ENCODE measurements around the gene PTPN1. TPM values are rescaled to one million over a fixed set of nuclear protein-coding genes. Genes with fewer than 3 reads are reported as not detected.

PTPN1 gene
- total RNA-seq, 1 donor from 2014 or later: 38.1 TPM

GRCh38 chr20:50601511-50602431 lies 91.6 kb downstream of the PTPN1 start:
- H3K27me3 ChIP-seq: no peaks in the 10 kb centered on the region
- no peaks in the 10 kb centered on the region for H3K4me1 ChIP-seq
- no peaks in the 10 kb centered on the region for H3K79me2 ChIP-seq (ENCODE audit: low read depth)
- no peaks in the 10 kb centered on the region for H3K27me3 Mint-ChIP-seq (ENCODE audit: insufficient read depth, low read depth)
- no peaks in the 10 kb centered on the region for H3K36me3 ChIP-seq
- TF ChIP-seq EZH2phosphoT487 (IDR thresholded peaks at IDR 0.05) (no peak), CTCF (IDR thresholded peaks at IDR 0.05) (no peak), EZH2 (IDR thresholded peaks at IDR 0.05) (no peak)
- H3K4me3 ChIP-seq: no peak overlapping the region
- no peak overlapping the region for H2AFZ ChIP-seq (replicated peaks)
- H3K4me3 Mint-ChIP-seq: no peak overlapping the region
- H3F3A ChIP-seq (ENCODE audit: low read depth): no peaks in the 10 kb centered on the region
- H3K27ac Mint-ChIP-seq: no peak overlapping the region
- H3K9me3 ChIP-seq (ENCODE audit: low read depth): no peaks in the 10 kb centered on the region
- H3K36me3 Mint-ChIP-seq: no peaks in the 10 kb centered on the region
- H3K4me1 Mint-ChIP-seq: no peaks in the 10 kb centered on the region
- no peak overlapping the region for H3K4me2 ChIP-seq
- no peak overlapping the region for H3K27ac ChIP-seq
- no peaks in the 10 kb centered on the region for H3K9me3 Mint-ChIP-seq
- H4K20me1 ChIP-seq (ENCODE audit: low read depth): no peaks in the 10 kb centered on the region
- H3K9ac ChIP-seq: no peak overlapping the region
- DNase-seq (ENCODE audit: low spot score): no peak

DNA sequence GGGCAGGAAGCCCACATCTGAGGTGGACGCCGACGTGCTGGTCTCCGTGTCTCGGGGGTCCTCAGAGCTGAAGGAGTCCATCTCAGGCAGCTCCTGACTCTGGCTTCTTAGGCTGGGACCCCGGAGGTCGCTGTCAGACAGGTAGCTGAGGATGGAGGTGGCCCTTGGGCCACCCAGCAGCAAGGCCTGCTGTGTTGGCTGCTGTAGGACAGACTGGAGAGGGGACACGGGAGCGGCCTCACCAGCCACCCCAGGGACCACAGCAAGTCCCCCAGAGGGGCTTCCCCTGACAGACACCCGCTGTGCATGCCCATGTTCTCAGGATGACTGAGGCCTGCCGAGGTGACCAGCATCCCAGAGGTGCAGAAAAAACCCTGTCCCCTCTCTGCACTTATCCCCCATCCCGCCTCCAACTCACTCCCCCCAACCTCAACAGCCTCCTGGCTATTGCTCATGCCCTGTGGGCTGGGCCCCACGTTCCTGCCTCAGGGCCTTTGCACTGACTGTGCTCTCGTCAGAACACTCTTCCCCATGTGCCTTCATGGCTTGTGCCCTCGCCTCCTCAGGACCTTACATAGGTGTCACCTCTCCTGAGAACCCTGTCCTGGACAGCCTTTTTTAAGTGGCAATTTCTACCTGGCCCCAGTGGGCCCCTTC lies 92.4 kb downstream of the PTPN1 start:
- no peak overlapping the region for H3K9ac ChIP-seq
- no peak overlapping the region for H2AFZ ChIP-seq (replicated peaks)
- Mint-ChIP-seq H3K4me1 (no peaks in the 10 kb centered on the region), H3K4me3 (peak overlapping the region; percentile 38), H3K27ac (no peak overlapping the region), H3K36me3 (no peaks in the 10 kb centered on the region), H3K9me3 (no peaks in the 10 kb centered on the region), H3K27me3 (ENCODE audit: insufficient read depth, low read depth) (no peaks in the 10 kb centered on the region)
- H3K27me3 ChIP-seq: no peaks in the 10 kb centered on the region
- no peaks in the 10 kb centered on the region for H3K36me3 ChIP-seq
- TF ChIP-seq EZH2phosphoT487 (IDR thresholded peaks at IDR 0.05) (no peak), EZH2 (IDR thresholded peaks at IDR 0.05) (no peak), CTCF (IDR thresholded peaks at IDR 0.05) (no peak)
- no peak for DNase-seq (ENCODE audit: low spot score)
- no peak overlapping the region for H3K27ac ChIP-seq
- no peaks in the 10 kb centered on the region for H3K9me3 ChIP-seq (ENCODE audit: low read depth)
- H3K4me1 ChIP-seq: no peaks in the 10 kb centered on the region
- H4K20me1 ChIP-seq (ENCODE audit: low read depth): no peaks in the 10 kb centered on the region
- H3K4me3 ChIP-seq: no peak overlapping the region
- no peaks in the 10 kb centered on the region for H3F3A ChIP-seq (ENCODE audit: low read depth)
- no peaks in the 10 kb centered on the region for H3K79me2 ChIP-seq (ENCODE audit: low read depth)
- no peak overlapping the region for H3K4me2 ChIP-seq

DNA sequence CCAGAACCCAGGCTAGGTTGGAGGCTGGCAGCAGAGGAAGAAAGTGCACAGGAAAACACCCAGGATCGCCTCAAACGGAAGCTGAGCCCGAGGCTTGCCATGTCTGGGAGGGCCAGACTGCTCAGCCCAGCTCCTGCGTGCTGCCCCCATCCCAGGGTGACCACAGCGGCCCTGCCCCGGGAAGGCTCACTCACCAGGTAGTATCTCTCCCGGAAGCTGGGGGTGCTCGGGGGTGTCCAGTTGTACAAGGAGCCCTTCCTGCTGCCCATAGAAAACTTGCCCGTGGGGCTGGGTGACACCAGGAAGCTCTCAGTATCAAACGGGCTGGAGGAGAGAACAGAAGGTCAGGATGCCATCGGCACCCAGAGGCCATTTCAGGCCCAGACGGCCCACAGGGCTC lies 94.3 kb downstream of the PTPN1 start:
- Histone ChIP-seq H4K20me1 (ENCODE audit: low read depth) (no peaks in the 10 kb centered on the region), H3K4me3 (no peak overlapping the region), H3K9me3 (ENCODE audit: low read depth) (no peaks in the 10 kb centered on the region), H2AFZ (replicated peaks) (no peak overlapping the region), H3K4me1 (no peaks in the 10 kb centered on the region), H3F3A (ENCODE audit: low read depth) (no peaks in the 10 kb centered on the region), H3K36me3 (no peaks in the 10 kb centered on the region), H3K9ac (no peak overlapping the region), H3K4me2 (no peak overlapping the region), H3K27me3 (no peaks in the 10 kb centered on the region), H3K79me2 (ENCODE audit: low read depth) (no peaks in the 10 kb centered on the region), H3K27ac (no peak overlapping the region)
- Mint-ChIP-seq H3K4me1 (no peaks in the 10 kb centered on the region), H3K27me3 (ENCODE audit: insufficient read depth, low read depth) (no peaks in the 10 kb centered on the region), H3K36me3 (no peaks in the 10 kb centered on the region), H3K27ac (no peak overlapping the region), H3K9me3 (no peaks in the 10 kb centered on the region), H3K4me3 (no peak overlapping the region)
- no peak for TF ChIP-seq CTCF (IDR thresholded peaks at IDR 0.05)
- DNase-seq (ENCODE audit: low spot score): no peak

All from neural progenitor cell (in vitro differentiated cells).